HepG2 (cell line): ENCODE measurements around the gene LYPD4. TPM values are rescaled to one million over a fixed set of nuclear protein-coding genes. Genes with fewer than 3 reads are reported as not detected.

Experiments
- CERS6 ChIP-seq: sonication (generic); formaldehyde crosslinking; IDR thresholded peaks from 2 replicates; pipeline ENCODE4 v1.5.0; 2020; ENCODE audit warnings: missing genetic modification reagents
- CSRNP1 ChIP-seq: sonication (generic); formaldehyde crosslinking; IDR thresholded peaks from 2 replicates; pipeline ENCODE4 v1.8.1; 2023; ENCODE audit warnings: mild to moderate bottlenecking, missing genetic modification reagents
- MAF1 ChIP-seq: sonication (generic); formaldehyde crosslinking; IDR thresholded peaks from 2 replicates; pipeline ENCODE4 v1.5.0; 2020; ENCODE audit warnings: missing genetic modification reagents, borderline replicate concordance
- MED1 ChIP-seq: sonication (generic); formaldehyde crosslinking; IDR thresholded peaks from 2 replicates; pipeline ENCODE4 v1.4.0; 2020; ENCODE audit warnings: missing genetic modification reagents
- MTF2 ChIP-seq: sonication (generic); formaldehyde crosslinking; IDR thresholded peaks from 2 replicates; pipeline ENCODE4 v1.5.0; 2020; ENCODE audit warnings: missing genetic modification reagents, borderline replicate concordance
- PCBP1 ChIP-seq: fragments of 200-400 bp; formaldehyde crosslinking; IDR thresholded peaks from 2 replicates; pipeline ENCODE4 v1.6.1; 2017; ENCODE audit warnings: mild to moderate bottlenecking, low read depth, low read length, borderline replicate concordance
- POGZ ChIP-seq: sonication (generic); formaldehyde crosslinking; IDR thresholded peaks from 2 replicates; pipeline ENCODE4 v1.4.0; 2020; ENCODE audit warnings: mild to moderate bottlenecking, missing genetic modification reagents
- POLR2A ChIP-seq, 2 experiments: IDR thresholded peaks; 2 replicates each; pipeline ENCODE4 v1.6.1; 2011; ENCODE audit warnings: low read depth in 2 of 2, low read length in 2 of 2, mild to moderate bottlenecking in 1 of 2, moderate library complexity in 1 of 2; ENCODE audit not compliant: insufficient read depth in 1 of 2
- RBM22 ChIP-seq: fragments of 200-400 bp; formaldehyde crosslinking; optimal IDR thresholded peaks from 2 replicates; pipeline ENCODE3; 2017; ENCODE audit warnings: mild to moderate bottlenecking, low read length, moderate library complexity
- RXRB ChIP-seq: IDR thresholded peaks from 2 replicates; pipeline ENCODE4 v1.6.1; 2016; ENCODE audit warnings: borderline replicate concordance, missing genetic modification reagents, missing compliant biosample characterization
- SALL1 ChIP-seq: sonication (generic); formaldehyde crosslinking; IDR thresholded peaks from 2 replicates; pipeline ENCODE4 v1.8.0; 2022; ENCODE audit warnings: mild to moderate bottlenecking, missing genetic modification reagents
- XBP1 ChIP-seq: sonication (generic); formaldehyde crosslinking; IDR thresholded peaks from 2 replicates; pipeline ENCODE4 v1.5.0; 2020; ENCODE audit warnings: missing genetic modification reagents
- ZBTB2 ChIP-seq: sonication (generic); formaldehyde crosslinking; IDR thresholded peaks from 2 replicates; pipeline ENCODE4 v1.8.0; 2022; ENCODE audit warnings: low read depth, missing genetic modification reagents
- ZBTB25 ChIP-seq: IDR thresholded peaks from 2 replicates; pipeline ENCODE4 v1.6.1; 2018; ENCODE audit warnings: missing genetic modification reagents
- ZBTB7B ChIP-seq: sonication (generic); formaldehyde crosslinking; IDR thresholded peaks from 2 replicates; pipeline ENCODE4 v1.4.0; 2020; ENCODE audit warnings: missing genetic modification reagents
- ZNF451 ChIP-seq: sonication (generic); formaldehyde crosslinking; IDR thresholded peaks from 2 replicates; pipeline ENCODE4 v1.5.0; 2020; ENCODE audit warnings: mild to moderate bottlenecking, missing genetic modification reagents
- ZNF577 ChIP-seq: sonication (generic); formaldehyde crosslinking; IDR thresholded peaks from 2 replicates; pipeline ENCODE4 v1.4.0; 2020; ENCODE audit warnings: mild to moderate bottlenecking, low read depth, missing genetic modification reagents, borderline replicate concordance
- ZNF580 ChIP-seq: IDR thresholded peaks from 2 replicates; pipeline ENCODE4 v1.6.1; 2016; ENCODE audit warnings: low read depth, borderline replicate concordance
- ZNF75D ChIP-seq: sonication (generic); formaldehyde crosslinking; IDR thresholded peaks from 2 replicates; pipeline ENCODE4 v1.8.1; 2023; ENCODE audit warnings: missing genetic modification reagents, mild to moderate bottlenecking, borderline replicate concordance
- polyA plus RNA-seq, 8 experiments: library from polyadenylated mRNA; depleted of rRNA in 3 of 8; stranded (reverse) in 7 of 8; unstranded in 1 of 8; fragments of >200 nt; fragmentation: Illumina TruSeq in 4 of 8; extraction: Trizol in 4 of 8; gene quantifications; 2 replicates each; pipeline versions ENCODE4 v1.2.1 to v1.2.3, GENCODE V29; 2011 to 2016; ENCODE audit warnings: low read depth in 4 of 8, missing spikeins in 1 of 8, mixed read lengths in 1 of 8; ENCODE audit not compliant: insufficient read depth in 1 of 8
- total RNA-seq, 5 experiments: library from RNA; depleted of rRNA; stranded (reverse); fragments of >200 nt; fragmentation: Illumina TruSeq; extraction: Trizol; gene quantifications; 2 replicates each; pipeline ENCODE4 v1.2.3, GENCODE V29; 2016; ENCODE audit warnings: low read depth in 1 of 5

Gene LYPD4
- total and polyA plus RNA-seq, 2 of the 13 experiments (the other 11 are each of a cell fraction or from before 2014, with no cell fraction given), result not detected

- peak; percentile 59; the same call in 1 of the 2 replicates for TF ChIP-seq ZBTB25 (CRISPR knock-in tag)
- TF ChIP-seq SALL1 (CRISPR knock-in tag), result no peak
- TF ChIP-seq XBP1 (CRISPR knock-in tag), result no peak
- no peak for TF ChIP-seq POGZ
- TF ChIP-seq PCBP1, result 0 out of 2 replicates have a peak, but pooled peaks have one; percentile 74
- TF ChIP-seq MED1 (CRISPR knock-in tag), result no peak
- no peak for TF ChIP-seq ZNF451 (CRISPR knock-in tag)
- no peak for TF ChIP-seq ZNF75D (CRISPR knock-in tag)
- no peak for TF ChIP-seq RBM22
- no peak for TF ChIP-seq ZNF580 (CRISPR knock-in tag)
- TF ChIP-seq ZBTB7B (CRISPR knock-in tag), result no peak
- peak; percentile 36 for TF ChIP-seq ZBTB2 (CRISPR knock-in tag)
- TF ChIP-seq MTF2 (CRISPR knock-in tag), result no peak
- no peak for TF ChIP-seq RXRB (CRISPR knock-in tag)
- no peak for TF ChIP-seq CERS6 (CRISPR knock-in tag)
- peak in 1 of 2 experiments; percentile 53; a peak in 1 of 4 replicates for TF ChIP-seq POLR2A (IDR thresholded peaks at IDR 0.05; ENCODE audit: insufficient read depth in 1 of 2, low read depth in 2 of 2, low read length in 2 of 2)
- TF ChIP-seq ZNF577 (CRISPR knock-in tag), result no peak
- peak; percentile 63; the same call in 1 of the 2 replicates for TF ChIP-seq CSRNP1
- no peak for TF ChIP-seq MAF1
Observed at GRCh38 chr19:41882568-41883462, 38.3 kb upstream of the LYPD4 start, which contains the start of gene ARHGEF1 (continued).
